ENCODE results near the gene TMEM9.

TMEM9 gene

DNA sequence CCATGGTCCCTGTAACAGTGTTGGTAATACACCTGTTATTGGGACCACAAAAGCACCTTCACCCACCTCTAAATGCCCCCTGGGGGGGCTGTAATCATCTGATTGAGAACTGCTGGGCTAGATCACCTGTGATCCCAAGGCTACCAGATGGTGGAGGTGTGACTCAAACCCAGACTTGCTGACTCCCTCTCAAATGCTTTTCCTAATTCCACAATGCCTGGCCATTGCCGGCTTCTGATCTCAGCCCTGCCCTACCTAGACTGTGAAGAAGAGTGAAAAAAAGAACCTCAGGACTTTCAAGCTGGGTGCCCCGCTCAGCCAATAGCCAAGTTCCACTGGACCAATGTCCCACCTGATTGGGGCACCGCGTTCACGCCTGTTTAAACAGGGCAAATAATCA lies 9.6 kb downstream of the TMEM9 start:
- DNase-seq = no peak

DNA sequence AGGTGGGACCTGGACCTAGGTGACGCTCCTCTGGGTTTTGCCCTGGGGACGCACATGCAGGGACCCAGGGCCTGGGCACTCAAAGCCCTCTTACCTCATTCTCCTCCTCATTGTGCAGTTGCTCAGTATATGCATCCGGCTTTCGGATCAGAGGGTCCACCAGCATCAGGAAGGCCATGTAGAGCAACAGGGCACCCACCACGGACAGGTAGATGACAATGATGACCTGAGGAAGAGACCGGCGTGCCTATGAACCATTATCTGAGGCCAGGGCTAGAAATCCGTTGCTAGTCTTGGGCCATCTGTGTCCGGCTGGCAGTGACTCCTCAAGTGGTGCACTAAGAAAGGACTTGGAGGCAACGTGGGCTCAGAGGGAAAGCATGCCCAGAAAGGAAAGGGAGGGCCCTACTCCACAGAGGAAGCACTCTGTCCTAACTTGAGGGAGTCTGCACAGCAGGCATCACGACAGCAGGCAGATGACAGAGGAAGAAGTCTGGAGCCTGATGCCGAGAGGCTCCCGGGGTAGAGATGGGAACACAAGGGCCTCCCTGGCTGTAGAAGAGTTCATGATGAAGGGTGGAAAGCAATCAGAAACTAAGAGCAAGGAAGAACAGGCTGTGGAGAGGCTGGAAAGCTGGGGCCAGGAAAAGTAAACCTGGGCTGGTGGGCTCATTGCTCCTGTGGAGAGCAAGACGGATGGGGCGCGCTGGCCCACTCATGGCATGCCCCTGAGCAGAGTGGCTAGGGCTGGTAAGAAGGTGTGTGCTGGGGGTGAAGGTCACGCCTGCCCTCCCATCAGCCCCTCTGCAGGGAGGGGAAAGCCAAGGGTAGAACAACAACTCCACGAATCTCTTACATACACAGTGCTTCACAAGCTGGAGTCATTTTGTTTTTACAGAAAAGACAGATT lies 10.3 kb downstream of the TMEM9 start:
- DNase-seq = no peak

DNA sequence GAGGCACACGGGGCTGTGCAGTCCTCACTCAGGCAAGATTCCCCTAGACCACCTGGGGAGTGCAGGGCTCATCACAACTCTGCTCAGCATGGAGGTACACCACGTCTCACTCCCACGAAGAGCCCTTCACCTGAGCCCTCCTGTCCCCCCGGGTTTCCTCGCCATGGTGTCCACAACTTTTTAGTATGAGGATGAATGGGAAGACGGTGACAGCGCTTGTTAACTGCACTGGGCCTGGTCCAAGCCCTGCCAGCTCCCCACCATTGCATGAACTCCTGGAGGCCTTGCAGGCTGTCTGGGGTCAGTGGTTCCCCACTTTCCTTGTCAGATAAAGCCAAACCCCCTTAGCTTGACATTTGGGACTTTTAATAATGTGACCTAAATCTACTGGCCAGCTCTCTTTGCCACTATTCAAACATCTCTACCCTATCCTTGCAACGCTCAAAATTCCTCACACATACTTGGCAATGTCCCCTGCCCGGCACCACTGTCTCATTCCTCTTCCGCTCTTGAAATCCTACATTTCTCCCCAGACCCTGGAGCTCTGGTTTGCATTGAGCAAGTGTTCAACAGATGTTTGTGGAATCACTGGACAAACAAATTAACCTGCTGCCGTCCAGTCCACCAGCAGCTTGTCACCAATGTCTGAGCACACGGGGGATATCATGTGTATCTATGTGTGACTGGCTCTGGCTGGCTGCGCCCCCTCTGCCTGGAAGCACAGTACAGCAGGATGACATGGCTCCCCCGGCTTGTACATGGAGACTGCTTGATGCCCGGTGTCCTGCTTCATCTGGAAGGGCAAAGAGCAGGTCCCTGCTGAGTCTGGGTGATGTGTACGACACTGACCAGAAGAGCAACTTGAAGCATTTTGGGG lies 11.2 kb downstream of the TMEM9 start:
- DNase-seq = no peak

DNA sequence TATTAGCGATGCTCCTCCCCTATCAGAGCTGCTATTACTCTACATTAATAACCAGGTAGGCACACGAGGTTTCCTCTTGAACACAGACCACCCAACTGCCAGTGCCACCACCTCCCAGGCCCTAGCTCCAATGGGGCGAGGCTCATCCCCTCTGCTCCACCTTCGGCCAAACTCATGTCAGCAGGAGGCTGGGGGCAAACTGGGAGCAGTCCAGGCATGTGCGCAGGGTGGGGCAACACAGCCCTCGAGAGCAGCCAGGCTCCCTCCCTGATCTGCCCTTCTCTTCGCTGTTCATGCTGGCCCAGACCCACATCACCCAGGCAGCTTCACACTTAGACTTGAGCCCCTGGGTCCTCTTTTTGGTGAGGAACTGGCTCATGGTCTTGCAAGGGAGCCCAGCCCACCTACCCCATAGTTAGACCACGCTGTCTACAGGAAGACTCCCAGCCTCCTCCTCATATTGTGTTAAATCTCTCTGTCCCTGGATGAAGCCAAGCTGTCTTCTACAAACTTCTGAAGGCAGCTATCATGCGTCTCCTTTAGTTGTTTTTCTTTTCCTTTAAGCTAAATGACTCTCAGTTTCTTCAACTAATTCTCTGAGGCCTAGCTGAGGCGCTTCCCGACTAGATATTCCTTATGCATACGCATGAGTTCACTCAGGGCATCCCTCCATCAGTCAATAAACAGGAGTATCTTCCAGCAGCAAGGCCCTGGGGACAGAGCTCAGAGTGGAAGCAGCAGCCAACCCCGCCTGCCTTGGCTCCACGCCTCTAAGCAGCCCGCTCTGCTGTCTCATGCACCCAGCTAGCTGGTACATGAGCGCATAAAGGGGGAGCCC lies 12.0 kb downstream of the TMEM9 start:
- no peak for DNase-seq

DNA sequence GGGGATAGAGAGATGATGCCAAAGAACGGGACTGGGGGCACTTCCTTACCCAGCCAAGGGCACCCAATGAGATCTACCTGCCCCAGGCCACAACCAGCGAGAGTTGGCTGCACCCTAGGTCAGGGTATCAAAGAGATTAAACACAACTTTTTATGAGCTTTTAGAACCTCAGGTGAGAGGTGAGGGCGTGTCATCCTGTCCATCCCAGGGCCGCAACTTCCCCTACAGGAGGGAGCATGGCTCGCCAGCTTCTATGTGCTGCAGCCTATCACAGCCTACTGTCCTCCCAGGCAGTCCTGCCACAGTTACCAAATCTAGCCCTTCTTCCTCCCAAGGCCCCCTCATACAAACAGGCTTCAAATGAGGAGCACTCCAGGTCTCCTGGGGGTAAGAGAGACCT lies 12.9 kb downstream of the TMEM9 start:
- no peak for DNase-seq

DNA sequence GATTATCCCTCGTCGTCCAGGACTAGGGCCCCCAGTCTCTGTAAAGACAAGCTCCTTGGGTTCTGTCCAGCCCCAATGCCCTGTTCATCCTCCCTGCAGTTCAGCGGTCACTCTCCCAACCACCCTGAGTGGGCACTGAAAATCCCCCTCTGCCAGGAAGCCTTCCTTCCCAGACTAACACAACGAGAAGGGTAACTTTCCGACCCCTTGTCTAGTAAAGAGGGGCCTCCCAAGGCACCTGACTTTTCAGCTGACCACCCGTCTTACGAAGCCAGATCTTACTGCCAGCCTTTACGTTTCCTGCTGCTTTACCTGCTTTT lies 13.4 kb downstream of the TMEM9 start:
- no peak for DNase-seq

DNA sequence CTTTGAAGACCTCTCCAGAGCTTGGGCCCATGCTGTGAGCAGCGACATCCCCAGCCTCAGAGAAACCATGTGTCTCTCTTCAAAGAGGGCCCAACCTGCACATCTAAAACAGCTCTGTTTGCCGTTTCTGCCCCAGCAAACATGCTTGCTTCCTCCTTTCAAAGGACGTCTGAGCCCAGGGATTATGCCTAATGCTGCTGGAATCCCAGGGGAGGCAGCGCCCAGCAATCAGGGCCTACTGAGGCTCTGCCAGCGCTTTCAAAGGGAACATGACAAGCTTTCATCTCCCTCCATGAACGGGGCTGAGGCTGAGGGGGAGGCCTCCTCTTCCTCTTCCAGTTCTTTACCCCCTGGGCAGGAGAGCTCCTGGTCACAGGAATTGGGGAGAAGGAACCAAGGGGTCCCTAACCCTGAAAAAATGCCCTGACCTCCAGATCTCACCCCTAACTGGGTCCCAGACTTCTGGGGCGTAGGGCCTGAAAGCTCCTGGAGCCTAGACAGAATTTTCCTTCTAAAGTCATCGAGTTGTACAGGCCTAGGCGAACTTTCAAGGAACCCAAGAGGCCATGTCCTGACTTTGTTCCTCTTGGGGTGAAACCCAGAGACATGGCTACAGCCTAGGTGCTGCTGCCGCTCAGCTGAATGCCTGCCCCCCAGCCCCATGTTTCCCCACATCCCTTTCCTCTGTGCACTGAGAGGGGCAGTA lies 13.9 kb downstream of the TMEM9 start:
- DNase-seq = no peak

DNA sequence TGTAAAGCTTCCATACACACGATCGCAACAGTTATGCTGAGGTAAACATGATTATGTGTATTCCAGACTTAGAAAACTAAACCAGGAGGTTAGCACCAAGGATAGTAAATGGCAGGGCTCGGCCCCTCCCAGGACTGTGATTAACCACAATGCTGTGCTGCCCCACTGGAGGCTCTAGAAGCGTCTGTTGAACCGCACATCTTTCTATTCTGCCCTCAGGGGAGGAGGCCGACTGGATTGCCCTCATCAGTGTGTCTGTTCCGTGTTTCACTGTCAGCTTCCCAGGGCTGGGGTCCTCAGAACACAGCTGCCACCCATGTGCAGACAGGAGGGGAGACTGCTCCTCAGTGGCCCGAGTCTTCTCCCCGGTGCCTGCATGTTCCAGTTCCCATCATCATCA lies 14.5 kb downstream of the TMEM9 start:
- DNase-seq = no peak

DNA sequence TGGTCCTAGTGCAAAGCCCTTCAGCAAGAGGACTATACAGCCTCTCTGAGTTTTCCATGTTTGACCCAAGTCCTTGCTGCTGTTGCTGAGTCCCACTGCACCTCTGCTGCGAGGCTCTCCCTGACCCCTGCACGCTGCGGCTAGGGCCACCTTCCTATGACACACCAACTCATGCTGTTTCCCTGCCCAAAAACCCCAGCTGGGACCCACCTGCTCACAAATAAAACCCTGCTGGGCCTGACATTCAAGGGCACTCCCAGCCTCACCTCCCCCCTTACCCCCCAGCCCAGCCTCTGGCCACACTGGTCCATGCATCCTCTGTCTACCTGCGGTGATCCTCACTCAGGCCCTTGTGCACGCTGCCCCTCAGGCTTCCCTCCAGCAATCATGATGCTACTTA lies 15.0 kb downstream of the TMEM9 start:
- no peak for DNase-seq

DNA sequence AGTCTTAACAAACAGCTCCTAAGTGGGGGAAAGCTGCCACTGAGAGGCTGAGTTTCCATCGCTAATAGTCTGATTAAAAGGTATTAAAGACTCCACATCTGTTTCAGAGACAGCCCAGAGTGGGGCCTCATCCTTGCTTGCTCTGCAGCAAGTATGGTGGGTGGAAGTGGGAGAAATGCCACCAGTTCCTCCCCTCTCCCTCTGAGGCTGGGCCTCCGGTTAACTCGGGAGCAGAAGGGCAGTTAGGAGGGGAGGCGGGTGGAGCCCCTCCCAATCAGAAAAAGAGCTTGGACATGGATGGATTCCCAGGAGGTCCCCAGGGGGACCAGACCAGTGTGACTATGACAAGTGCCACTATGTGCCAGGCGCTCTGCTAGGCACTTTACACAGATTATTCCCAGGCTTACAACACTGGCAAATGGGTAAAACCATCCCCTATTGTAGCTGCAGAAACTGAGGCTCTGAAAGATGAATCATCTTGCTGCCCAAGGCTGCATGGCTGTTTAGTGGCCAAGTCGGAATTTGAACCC lies 15.9 kb downstream of the TMEM9 start:
- DNase-seq = no peak

DNA sequence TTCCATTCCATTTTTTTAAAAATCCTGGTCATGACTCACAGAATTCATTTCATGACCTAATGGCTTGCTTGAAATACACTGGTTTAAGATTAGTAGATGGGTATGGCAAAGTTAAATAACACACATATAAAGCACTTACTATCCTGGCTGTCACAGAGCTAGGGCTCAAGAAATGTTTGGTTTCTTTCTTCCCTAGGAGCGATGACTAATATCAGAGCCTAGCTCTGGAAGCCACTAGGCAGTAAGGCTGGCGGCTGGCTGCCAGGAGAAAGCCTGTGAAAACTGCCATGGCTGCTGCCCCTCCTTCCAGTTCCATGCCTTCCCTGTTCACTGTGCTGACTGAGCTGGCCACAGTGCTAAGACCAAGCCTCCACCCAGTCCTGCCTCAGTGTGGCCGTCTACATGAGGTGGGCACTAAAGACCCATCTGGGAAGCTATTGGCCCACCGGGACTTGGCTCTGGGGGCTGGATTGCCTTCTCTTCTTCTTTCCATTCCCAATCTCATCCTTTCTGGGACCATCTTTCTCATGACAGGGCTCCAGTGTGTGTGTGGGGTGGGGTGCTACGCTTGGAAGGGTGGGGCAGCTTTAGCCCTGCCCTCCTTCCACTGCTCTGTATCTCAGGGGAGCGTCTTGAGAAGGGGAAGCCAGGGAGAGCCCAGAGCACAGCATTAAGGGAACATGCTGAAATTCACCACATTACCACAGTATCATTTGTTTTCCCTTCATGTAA lies 16.5 kb downstream of the TMEM9 start:
- no peak for DNase-seq

DNA sequence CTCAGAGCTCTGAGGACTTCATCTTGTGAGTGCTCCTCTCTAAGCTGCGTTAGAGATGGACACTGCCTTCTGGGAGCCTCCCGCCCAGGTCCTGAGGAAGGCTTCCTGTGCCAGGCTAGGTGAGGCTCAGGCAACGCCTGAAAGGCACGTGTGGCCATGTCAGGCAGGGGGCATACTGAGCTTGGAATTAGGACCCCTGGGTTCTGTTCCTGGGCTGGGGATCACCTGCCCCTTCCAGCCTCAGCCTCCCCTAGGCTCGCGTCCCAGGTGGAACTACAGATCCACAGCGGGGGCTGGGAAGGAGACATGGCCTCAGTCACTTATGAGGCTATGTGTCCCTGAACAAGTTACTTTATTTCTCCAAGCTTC lies 17.3 kb downstream of the TMEM9 start:
- DNase-seq = no peak

DNA sequence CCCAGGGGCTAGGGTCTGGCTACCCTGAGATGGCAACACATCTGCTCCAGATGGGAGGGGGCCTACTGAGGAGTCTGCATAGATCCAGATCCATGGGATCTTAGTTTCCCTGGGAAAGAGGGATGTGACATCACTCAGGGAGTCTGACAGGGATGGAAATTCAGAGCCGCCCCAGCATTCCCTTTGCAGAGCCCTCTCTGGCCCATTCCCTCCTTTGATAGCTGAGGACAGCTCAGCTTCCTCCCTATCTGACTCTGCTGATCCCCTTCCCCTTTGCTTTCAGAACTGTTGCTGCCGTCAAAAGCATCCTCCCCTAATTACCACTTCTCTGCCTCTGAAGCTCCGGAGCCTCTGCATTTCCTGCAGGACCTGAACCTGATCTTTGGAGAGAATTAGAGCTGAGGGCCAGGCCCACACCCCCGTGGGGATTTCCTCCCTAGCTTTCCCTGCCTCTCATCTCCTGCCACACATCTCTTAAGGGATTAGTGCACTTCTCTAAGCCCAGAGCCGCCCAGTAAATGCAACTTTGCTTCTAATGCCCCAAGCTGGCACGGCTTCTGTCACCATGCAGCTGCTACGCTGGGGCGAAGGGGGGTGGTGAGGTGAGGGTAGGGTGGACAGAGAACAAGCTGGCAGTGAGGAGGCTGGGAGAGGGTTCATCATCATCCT lies 17.8 kb downstream of the TMEM9 start:
- no peak for DNase-seq

DNA sequence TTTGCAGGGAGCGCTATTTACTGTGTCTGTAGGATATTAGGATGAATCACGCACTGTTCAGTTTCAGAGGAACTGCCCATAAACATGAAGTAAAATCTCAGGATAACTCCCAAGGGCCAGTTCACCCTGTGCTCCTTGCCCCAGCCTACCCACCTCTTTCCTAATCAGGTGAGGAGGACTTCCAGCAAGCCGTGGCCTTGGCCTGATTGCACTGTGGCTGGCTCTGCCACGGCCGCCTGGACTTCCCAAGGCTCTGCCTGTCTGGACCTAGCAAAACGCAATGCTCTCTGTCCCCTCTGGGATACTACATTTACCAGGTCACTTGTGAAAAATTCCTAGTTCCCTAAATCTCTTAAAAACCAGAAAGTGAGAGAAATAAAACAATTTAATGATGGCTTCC lies 19.9 kb downstream of the TMEM9 start:
- DNase-seq = no peak

DNA sequence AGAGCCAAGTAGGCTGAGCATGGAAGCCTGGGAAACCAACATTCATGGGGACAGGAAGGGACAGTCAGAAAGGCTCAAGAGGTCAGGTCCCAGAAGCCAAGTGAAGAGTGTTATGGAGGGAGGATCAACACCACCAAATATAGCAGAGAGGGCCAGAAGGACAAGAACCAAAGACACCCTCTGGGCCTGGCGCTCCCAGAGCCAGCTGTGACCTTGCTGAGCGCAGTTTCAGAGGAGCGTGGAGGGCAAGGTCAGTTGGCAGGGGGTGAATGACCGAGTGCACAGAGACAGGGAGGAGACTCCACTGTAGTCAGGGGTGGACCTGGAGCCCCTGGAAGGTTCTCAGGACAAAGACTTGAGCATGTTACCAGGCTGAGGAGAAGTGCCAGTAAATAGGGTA lies 22.9 kb downstream of the TMEM9 start:
- DNase-seq = no peak

DNA sequence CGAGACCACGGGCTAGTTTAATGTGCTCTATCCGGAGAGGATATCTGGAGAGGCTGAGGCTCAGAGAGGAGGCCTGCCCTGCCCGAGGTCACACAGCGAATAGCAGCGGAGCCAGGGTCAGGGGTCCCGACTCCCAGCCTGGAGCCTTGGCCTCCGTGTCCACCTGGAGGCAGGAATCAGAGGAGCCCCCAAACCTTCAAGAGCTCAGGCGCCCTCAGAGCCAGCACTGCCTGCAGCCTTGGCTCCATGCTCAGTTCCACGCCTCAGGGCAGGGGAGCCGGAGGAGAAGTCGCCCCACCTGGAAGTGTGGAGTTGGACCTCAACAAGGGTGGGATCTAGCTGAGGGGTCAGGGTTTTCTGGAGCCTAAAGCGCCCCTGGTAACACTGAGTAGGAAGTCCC lies 25.3 kb downstream of the TMEM9 start:
- no peak for DNase-seq

DNA sequence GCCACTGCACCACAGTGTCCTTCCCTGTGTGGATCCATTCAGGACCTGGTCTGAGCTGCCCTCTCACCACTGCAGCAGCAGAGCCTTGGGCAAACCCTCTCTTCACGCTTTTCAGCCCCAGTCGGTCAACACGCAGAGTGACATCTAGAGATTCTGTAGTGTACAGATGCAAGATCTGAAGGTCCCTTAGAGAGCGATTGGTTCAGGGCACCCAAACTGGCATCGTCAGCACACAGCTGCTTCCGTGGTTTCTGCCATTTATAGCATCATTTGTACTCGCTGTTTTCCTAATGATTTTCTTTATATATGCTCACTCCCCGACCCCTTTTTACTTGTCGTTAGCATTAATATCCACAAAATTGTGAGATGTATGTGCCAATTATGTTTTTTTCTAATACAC lies 25.8 kb downstream of the TMEM9 start:
- DNase-seq = no peak

DNA sequence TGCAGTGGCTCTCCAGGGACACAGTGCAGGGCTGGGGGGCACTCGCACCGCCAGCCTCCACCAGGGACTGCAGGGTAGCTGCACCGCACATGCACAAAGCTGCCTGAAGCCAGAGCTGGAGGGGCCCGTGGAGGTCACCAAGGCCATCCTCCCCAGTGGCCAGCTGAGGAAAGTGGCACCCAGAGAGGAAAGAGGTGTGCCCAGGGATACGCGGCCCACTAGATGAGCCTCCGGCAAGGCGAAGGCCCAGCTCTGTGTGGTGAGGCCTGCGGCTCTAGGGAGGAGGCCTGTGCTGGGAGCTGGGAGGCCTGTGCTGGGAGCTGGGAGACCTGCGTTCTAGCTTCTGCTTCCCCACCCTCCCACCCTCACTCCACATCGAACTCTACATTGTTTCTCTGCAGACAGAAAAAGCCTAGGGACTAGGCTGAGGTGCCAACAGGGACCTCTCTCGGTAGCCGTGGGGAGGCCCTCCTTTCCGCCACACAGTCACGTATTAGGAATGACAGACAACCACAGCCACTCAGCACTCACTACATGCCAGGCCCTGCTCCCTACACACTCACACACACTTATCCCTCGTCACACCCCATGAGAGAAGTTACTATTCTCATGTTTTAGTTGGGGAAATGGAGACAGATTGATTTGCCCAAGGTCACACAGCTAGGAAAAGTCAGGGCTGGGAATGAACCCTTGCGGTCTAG lies 26.4 kb downstream of the TMEM9 start:
- no peak for DNase-seq

DNA sequence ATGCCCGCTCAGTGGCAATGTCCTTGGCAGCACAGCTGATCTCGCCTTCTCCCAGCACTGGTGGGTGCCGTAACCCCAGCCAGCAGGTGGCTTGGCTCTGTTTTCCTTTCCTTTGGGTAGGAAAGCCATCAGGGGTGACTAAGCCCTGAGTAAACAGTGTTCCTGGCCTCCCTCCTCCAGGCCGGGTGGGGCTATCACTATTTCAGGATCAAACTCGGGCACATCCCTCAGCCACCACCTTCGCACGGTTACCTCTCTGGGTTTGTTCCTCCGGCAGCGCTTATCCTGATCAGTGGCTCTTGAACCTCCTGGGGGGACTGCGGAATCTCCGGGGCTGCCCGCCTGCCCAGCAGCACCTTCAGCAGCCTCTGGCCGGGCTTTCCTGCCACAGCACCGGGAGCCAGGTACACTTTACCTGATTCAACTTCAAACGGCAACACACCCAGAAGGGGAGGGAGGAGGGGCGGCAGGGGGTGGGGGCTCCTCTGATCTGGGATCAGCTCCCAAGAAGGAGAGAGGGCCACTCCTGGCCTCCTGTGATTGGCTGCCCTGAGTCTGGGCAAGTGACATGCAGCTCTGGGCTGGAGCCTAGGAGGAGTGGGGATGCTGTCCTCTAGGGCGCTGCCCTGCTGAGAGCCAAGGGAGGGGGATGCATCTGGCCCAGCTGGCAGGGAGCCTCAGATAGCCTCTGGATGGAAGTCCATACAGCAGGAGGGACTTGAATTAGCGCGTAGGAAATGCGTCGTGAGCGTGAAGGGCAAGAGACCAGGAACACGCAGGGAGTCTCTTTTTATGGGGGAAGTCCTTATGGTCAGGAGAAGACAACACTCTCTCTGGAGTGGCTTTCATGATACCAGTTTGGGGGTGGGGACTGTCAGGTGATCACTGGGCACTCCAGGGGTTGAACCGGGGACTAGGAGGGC lies 27.2 kb downstream of the TMEM9 start, which contains the start of gene ASCL5:
Gene ASCL5 (minus strand): TSS at position 353 of the 923 bp plus-strand sequence. CDS start 11,812 bp downstream, outside the sequence.
- no peak for DNase-seq

All from CD4-positive, alpha-beta T cell treated with Interleukin-21 for 1 hour (primary cell).